VCaP (cell line): ENCODE data around the gene PLXNC1.

Experiments
- H3K27ac ChIP-seq: fragments of 450-650 bp; 2 replicates; pipeline ENCODE4 v1.5.1; 2017
- TF ChIP-seq, protein P1 (sequence below): fragments of 450-650 bp; conservative IDR thresholded peaks from 2 replicates; pipeline ENCODE4 v1.5.1; 2017; ENCODE audit warnings: mild to moderate bottlenecking, moderate library complexity

The PLXNC1 gene

DNA sequence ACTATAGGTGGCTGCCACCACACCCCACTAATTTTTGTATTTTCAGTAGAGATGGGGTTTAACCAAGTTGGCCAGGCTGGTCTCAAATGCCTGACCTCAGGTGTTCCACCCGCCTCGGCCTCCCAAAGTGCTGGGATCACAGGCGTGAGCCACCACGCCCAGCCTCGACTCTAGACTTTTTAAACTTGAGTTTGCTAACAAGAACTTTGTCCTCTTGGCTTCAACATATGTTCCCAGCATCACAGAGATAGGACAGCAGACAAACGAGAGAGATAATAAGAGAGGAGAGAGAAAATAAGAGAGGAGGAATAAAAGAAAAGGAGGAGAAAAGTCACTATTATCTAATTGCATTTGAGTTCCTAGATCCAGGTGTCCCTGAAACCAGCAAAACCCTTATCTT lies 192.2 kb downstream of the PLXNC1 start:
- H3K27ac ChIP-seq, result no peak overlapping the region
- TF ChIP-seq, protein P1, sequence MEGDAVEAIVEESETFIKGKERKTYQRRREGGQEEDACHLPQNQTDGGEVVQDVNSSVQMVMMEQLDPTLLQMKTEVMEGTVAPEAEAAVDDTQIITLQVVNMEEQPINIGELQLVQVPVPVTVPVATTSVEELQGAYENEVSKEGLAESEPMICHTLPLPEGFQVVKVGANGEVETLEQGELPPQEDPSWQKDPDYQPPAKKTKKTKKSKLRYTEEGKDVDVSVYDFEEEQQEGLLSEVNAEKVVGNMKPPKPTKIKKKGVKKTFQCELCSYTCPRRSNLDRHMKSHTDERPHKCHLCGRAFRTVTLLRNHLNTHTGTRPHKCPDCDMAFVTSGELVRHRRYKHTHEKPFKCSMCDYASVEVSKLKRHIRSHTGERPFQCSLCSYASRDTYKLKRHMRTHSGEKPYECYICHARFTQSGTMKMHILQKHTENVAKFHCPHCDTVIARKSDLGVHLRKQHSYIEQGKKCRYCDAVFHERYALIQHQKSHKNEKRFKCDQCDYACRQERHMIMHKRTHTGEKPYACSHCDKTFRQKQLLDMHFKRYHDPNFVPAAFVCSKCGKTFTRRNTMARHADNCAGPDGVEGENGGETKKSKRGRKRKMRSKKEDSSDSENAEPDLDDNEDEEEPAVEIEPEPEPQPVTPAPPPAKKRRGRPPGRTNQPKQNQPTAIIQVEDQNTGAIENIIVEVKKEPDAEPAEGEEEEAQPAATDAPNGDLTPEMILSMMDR, result no peak

DNA sequence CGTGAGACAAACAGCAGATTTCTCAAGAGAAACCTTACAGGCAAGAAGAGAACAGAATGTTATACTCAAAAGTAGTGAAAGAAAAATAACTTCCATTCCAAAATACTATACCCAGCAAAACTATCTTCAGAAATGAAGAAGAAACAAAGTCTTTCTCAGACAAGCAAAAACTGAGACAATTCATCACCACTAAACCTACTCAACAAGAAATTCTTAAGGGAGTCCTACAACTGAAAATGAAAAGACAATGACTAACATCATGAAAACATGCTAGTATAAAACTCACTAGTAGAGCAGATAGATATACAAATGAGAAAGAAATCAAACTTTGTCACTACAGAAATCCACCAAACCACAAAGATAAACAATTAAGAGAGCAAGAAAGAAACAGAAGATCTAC lies 204.8 kb downstream of the PLXNC1 start:
- TF ChIP-seq, protein P1, result no peak
- H3K27ac ChIP-seq, result no peak overlapping the region
